OCI-LY1 (cell line): ENCODE measurements around the gene IL31.

Experiments
- EZH2 ChIP-seq: fragments of 200-600 bp; sonication (generic), shearing (Covaris generic); IDR thresholded peaks from 2 replicates; pipeline ENCODE4 v1.8.0; 2017; ENCODE audit warnings: borderline replicate concordance, mixed run types, mild to moderate bottlenecking, antibody characterized with exemption, low read length, moderate library complexity, mixed read lengths
- TF ChIP-seq, protein P1 (sequence below): fragments of 200-600 bp; sonication (generic), shearing (Covaris generic); IDR thresholded peaks from 2 replicates; pipeline ENCODE4 v1.5.1; 2017; ENCODE audit warnings: mild to moderate bottlenecking, antibody characterized with exemption, low read length, moderate library complexity, mixed read lengths

DNA sequence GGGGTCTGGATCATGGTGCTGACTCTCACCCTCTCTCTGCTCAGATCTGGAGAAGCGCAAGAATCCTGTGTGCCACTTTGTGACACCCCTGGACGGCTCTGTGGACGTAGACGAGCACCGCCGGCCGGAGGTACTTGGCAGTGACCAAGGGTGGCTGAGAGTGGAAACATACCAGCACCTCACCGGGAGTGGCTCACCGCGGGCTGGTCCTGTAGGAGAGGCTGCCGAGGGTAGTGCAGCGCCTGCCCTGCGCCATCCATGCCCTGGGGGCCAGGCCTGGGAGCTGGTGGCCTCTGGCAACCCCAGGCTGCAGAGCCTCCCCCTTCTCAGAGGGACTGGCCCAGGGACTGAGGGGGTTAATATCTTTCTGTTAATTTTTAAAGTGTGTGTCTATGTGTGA is 46.2 kb downstream of the IL31 start:
- TF ChIP-seq, protein P1, sequence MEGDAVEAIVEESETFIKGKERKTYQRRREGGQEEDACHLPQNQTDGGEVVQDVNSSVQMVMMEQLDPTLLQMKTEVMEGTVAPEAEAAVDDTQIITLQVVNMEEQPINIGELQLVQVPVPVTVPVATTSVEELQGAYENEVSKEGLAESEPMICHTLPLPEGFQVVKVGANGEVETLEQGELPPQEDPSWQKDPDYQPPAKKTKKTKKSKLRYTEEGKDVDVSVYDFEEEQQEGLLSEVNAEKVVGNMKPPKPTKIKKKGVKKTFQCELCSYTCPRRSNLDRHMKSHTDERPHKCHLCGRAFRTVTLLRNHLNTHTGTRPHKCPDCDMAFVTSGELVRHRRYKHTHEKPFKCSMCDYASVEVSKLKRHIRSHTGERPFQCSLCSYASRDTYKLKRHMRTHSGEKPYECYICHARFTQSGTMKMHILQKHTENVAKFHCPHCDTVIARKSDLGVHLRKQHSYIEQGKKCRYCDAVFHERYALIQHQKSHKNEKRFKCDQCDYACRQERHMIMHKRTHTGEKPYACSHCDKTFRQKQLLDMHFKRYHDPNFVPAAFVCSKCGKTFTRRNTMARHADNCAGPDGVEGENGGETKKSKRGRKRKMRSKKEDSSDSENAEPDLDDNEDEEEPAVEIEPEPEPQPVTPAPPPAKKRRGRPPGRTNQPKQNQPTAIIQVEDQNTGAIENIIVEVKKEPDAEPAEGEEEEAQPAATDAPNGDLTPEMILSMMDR, result no peak
- no peak for TF ChIP-seq EZH2
